ENCODE results near the gene TENM3.

The TENM3 gene

GRCh38 chr4:182789529-182789928 lies 546.3 kb downstream of the TENM3 start:
- Mint-ChIP-seq H3K4me1 (ENCODE audit: low read depth) (no peaks in the 10 kb centered on the region), H3K4me3 (no peak overlapping the region), H3K36me3 (ENCODE audit: low read depth) (no peaks in the 10 kb centered on the region), H3K27ac (no peak overlapping the region), H3K9me3 (peaks cover 6% of the 10 kb centered on the region), H3K27me3 (no peaks in the 10 kb centered on the region)
- intact Hi-C loops (cut with micrococcal nuclease): no loop called here

DNA sequence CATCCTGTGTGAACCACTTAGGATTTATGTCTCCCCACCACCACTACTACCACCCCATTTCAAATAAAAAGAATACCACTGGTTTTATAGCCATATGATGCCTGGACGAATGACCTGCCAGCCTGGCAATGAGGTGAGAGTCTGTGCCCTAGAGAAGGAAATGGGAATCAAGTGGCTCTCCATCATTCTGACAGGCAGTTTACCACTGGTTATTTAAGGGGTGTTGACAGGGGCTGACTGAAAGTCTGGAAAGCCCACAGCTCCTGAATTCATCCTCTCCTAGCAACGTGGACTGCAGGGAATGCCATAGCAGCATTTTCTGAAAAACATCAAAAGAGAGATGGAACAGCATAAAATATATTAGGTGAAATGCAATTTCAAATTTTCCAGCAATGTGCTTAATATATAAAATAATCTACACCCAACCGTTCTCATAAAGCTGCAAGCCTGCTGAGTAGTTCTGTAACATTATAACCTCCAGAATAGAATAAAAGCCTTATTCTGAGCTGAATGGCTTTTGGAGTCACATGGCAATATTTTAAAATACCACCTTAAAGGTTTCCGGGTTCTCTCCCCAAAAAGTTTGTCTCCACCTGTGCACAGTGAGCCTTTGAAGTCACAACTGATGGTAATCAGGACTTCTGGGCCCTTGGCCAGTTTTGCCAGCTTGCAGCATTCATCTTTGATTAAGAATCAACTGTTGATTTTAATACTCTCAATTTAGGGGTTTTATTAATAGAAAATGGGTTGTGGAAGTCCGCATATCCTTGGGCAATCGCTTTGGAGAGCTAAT lies 552.4 kb downstream of the TENM3 start:
- Mint-ChIP-seq H3K4me1 (ENCODE audit: low read depth) (no peaks in the 10 kb centered on the region), H3K27ac (no peak overlapping the region), H3K36me3 (ENCODE audit: low read depth) (no peaks in the 10 kb centered on the region), H3K4me3 (no peak overlapping the region), H3K27me3 (no peaks in the 10 kb centered on the region), H3K9me3 (peaks cover 32% of the 10 kb centered on the region)
- intact Hi-C loops (cut with micrococcal nuclease): no loop called here

DNA sequence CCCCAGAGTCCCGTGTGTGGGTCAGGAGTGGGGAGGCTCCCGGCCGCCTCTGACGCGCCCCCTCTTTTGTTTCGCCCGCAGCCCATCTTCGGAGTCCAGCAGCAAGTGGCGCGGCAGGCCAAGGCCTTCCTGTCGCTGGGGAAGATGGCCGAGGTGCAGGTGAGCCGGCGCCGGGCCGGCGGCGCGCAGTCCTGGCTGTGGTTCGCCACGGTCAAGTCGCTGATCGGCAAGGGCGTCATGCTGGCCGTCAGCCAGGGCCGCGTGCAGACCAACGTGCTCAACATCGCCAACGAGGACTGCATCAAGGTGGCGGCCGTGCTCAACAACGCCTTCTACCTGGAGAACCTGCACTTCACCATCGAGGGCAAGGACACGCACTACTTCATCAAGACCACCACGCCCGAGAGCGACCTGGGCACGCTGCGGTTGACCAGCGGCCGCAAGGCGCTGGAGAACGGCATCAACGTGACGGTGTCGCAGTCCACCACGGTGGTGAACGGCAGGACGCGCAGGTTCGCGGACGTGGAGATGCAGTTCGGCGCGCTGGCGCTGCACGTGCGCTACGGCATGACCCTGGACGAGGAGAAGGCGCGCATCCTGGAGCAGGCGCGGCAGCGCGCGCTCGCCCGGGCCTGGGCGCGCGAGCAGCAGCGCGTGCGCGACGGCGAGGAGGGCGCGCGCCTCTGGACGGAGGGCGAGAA lies 556.5 kb downstream of the TENM3 start:
- no peak overlapping the region for H3K4me3 Mint-ChIP-seq
- H3K36me3 Mint-ChIP-seq (ENCODE audit: low read depth): no peaks in the 10 kb centered on the region
- H3K27ac Mint-ChIP-seq: no peak overlapping the region
- intact Hi-C loops (cut with micrococcal nuclease): loop anchor here (10.0 kb wide), 1 partner anchor 1655 kb away; no protein-coding TSS in a partner anchor
- H3K9me3 Mint-ChIP-seq: peaks cover 32% of the 10 kb centered on the region
- H3K27me3 Mint-ChIP-seq: no peaks in the 10 kb centered on the region
- H3K4me1 Mint-ChIP-seq (ENCODE audit: low read depth): no peaks in the 10 kb centered on the region

GRCh38 chr4:182800216-182800515 lies 557.0 kb downstream of the TENM3 start:
- Mint-ChIP-seq H3K9me3 (peaks cover 27% of the 10 kb centered on the region), H3K4me3 (no peak overlapping the region), H3K36me3 (ENCODE audit: low read depth) (no peaks in the 10 kb centered on the region), H3K27me3 (no peaks in the 10 kb centered on the region), H3K27ac (no peak overlapping the region), H3K4me1 (ENCODE audit: low read depth) (no peaks in the 10 kb centered on the region)
- intact Hi-C loops (cut with micrococcal nuclease): loop anchor here (10.0 kb wide), 1 partner anchor 1655 kb away; no protein-coding TSS in a partner anchor

- H3K4me1 Mint-ChIP-seq (ENCODE audit: low read depth): peaks cover 3% of the 10 kb centered on the region
- intact Hi-C loops (cut with micrococcal nuclease): loop anchor here (10.0 kb wide), 1 partner anchor 1657 kb away; no protein-coding TSS in a partner anchor
- no peaks in the 10 kb centered on the region for H3K36me3 Mint-ChIP-seq (ENCODE audit: low read depth)
- no peak overlapping the region for H3K4me3 Mint-ChIP-seq
- peaks cover 22% of the 10 kb centered on the region for H3K9me3 Mint-ChIP-seq
- H3K27ac Mint-ChIP-seq: no peak overlapping the region
- peaks cover 9% of the 10 kb centered on the region for H3K27me3 Mint-ChIP-seq
These were observed 558.4 kb downstream of the TENM3 start for GRCh38 chr4:182801636-182802035.

DNA sequence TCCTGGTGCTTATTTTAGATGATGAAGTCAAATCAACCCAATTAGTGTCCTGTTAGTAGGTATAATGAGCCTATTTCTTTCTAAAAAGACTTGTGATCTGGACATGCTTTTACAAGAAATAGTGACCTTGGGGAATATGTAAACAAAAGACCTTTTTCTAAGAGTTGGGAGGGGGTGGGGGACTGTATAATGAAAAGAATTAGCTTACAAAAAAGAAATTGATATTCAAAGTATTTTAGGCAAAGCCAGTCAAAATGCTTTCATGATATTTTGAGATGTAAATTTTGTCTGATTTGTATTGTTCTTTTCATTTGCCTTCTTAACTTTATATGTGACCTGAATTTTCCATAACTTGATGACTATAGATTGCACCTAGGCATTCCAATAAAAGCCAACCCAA lies 559.4 kb downstream of the TENM3 start:
- H3K36me3 Mint-ChIP-seq (ENCODE audit: low read depth): no peaks in the 10 kb centered on the region
- H3K4me3 Mint-ChIP-seq: no peak overlapping the region
- H3K4me1 Mint-ChIP-seq (ENCODE audit: low read depth): peaks cover 5% of the 10 kb centered on the region
- H3K27me3 Mint-ChIP-seq: peaks cover 12% of the 10 kb centered on the region
- H3K27ac Mint-ChIP-seq: no peak overlapping the region
- intact Hi-C loops (cut with micrococcal nuclease): loop anchor here (10.0 kb wide), 1 partner anchor 1658 kb away; no protein-coding TSS in a partner anchor
- peaks cover 22% of the 10 kb centered on the region for H3K9me3 Mint-ChIP-seq

DNA sequence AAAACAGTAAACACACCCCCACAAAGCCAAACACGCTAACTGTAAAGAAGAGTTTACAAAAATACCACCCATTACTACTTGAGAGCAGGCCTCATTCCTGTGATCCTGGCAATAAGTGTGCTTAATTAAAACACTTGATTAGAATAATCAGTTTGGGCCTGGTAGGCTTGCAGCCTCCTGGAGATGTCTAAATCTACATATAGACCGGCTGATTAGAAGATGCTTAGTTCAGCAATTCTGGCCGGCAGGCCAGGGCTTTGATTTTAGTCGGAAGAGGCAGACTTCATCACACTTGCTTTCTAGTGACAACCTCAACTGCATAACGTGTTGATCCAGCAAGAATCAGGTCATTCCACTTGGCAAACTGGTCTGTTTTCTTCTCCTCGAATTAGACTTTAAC lies 560.0 kb downstream of the TENM3 start:
- Mint-ChIP-seq H3K27ac (no peak overlapping the region), H3K4me1 (ENCODE audit: low read depth) (peaks cover 5% of the 10 kb centered on the region), H3K9me3 (peaks cover 22% of the 10 kb centered on the region), H3K36me3 (ENCODE audit: low read depth) (no peaks in the 10 kb centered on the region), H3K4me3 (no peak overlapping the region), H3K27me3 (peaks cover 12% of the 10 kb centered on the region)
- intact Hi-C loops (cut with micrococcal nuclease): loop anchor here (10.0 kb wide), 1 partner anchor 1658 kb away; no protein-coding TSS in a partner anchor

GRCh38 chr4:182804131-182804530 lies 560.9 kb downstream of the TENM3 start:
- peaks cover 17% of the 10 kb centered on the region for H3K9me3 Mint-ChIP-seq
- no peak overlapping the region for H3K27ac Mint-ChIP-seq
- no peak overlapping the region for H3K4me3 Mint-ChIP-seq
- no peaks in the 10 kb centered on the region for H3K36me3 Mint-ChIP-seq (ENCODE audit: low read depth)
- peaks cover 12% of the 10 kb centered on the region for H3K27me3 Mint-ChIP-seq
- intact Hi-C loops (cut with micrococcal nuclease): loop anchor here (10.0 kb wide), 1 partner anchor 1659 kb away; no protein-coding TSS in a partner anchor
- H3K4me1 Mint-ChIP-seq (ENCODE audit: low read depth): peaks cover 8% of the 10 kb centered on the region

GRCh38 chr4:182805321-182805720 lies 562.1 kb downstream of the TENM3 start:
- intact Hi-C loops (cut with micrococcal nuclease): loop anchor here (10.0 kb wide), 1 partner anchor 1661 kb away; no protein-coding TSS in a partner anchor
- H3K9me3 Mint-ChIP-seq: peaks cover 6% of the 10 kb centered on the region
- H3K36me3 Mint-ChIP-seq (ENCODE audit: low read depth): no peaks in the 10 kb centered on the region
- peaks cover 12% of the 10 kb centered on the region for H3K27me3 Mint-ChIP-seq
- H3K27ac Mint-ChIP-seq: no peak overlapping the region
- no peak overlapping the region for H3K4me3 Mint-ChIP-seq
- peaks cover 11% of the 10 kb centered on the region for H3K4me1 Mint-ChIP-seq (ENCODE audit: low read depth)

GRCh38 chr4:182805750-182806149 lies 562.5 kb downstream of the TENM3 start:
- Mint-ChIP-seq H3K4me3 (no peak overlapping the region), H3K9me3 (peaks cover 6% of the 10 kb centered on the region), H3K36me3 (ENCODE audit: low read depth) (no peaks in the 10 kb centered on the region), H3K27ac (no peak overlapping the region), H3K4me1 (ENCODE audit: low read depth) (peaks cover 11% of the 10 kb centered on the region), H3K27me3 (peaks cover 12% of the 10 kb centered on the region)
- intact Hi-C loops (cut with micrococcal nuclease): loop anchor here (2.0 to 10.0 kb wide), 2 partner anchors 327 to 1661 kb away; no protein-coding TSS in a partner anchor

- Mint-ChIP-seq H3K27ac (peak overlapping the region; percentile 23), H3K4me3 (peak overlapping the region; percentile 81), H3K4me1 (ENCODE audit: low read depth) (peaks cover 11% of the 10 kb centered on the region), H3K9me3 (peaks cover under 1% of the 10 kb centered on the region), H3K36me3 (ENCODE audit: low read depth) (no peaks in the 10 kb centered on the region), H3K27me3 (peaks cover 12% of the 10 kb centered on the region)
- intact Hi-C loops (cut with micrococcal nuclease): loop anchor here (2.0 to 10.0 kb wide), 2 partner anchors 328 to 1662 kb away; no protein-coding TSS in a partner anchor
These were observed 563.4 kb downstream of the TENM3 start for GRCh38 chr4:182806259-182807252.

DNA sequence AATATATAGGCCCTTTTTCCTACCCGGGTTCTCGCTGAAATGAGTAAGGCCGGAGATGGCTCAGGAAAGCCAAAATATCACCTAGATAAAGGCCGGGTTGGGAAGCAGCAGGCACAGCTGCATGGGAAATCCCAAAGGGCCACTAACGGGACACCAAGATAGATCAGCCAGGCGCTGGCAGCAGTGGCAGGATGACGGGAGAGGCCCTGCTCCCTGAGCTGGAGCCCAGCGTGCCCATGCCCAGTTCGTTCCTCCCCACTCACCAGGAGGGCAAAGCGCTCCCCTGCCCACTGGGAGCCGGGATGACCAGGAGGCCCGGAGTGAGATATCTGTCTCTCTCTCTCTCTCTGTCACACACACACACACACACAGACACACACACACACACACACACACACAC lies 564.1 kb downstream of the TENM3 start:
- H3K27ac Mint-ChIP-seq: no peak overlapping the region
- H3K4me3 Mint-ChIP-seq: no peak overlapping the region

More for the DNA sequence above, 564.1 kb downstream of the TENM3 start:
- H3K27me3 Mint-ChIP-seq: peaks cover 12% of the 10 kb centered on the region
- no peaks in the 10 kb centered on the region for H3K36me3 Mint-ChIP-seq (ENCODE audit: low read depth)
- intact Hi-C loops (cut with micrococcal nuclease): loop anchor here (2.0 to 10.0 kb wide), 2 partner anchors 329 to 1663 kb away; no protein-coding TSS in a partner anchor
- no peaks in the 10 kb centered on the region for H3K9me3 Mint-ChIP-seq
- peaks cover 11% of the 10 kb centered on the region for H3K4me1 Mint-ChIP-seq (ENCODE audit: low read depth)
